Activated naive CD4-positive, alpha-beta T cell treated with anti-CD3 and anti-CD28 coated beads, Interleukin-2, amount 10 ng/mL, durations not matched to agents 5 hours and 36 hours (primary cell): ENCODE results near the gene OTUD3. TPM values are rescaled to one million over a fixed set of nuclear protein-coding genes. Genes with fewer than 3 reads are reported as not detected.

Experiments used
- total RNA-seq, 2 experiments: library from RNA; stranded (reverse); gene quantifications; one replicate each; pipeline ENCODE4 v1.2.3, GENCODE V29; 2021

Gene OTUD3
- total RNA-seq, result 1 to 10 TPM; 8.3 to 9.4 TPM

GRCh38 chr1:19882111-19883071 is at the start of gene OTUD3:
TSS of gene OTUD3 (plus strand) at chr1:19882395. CDS start at chr1:19882514, 119 bp downstream.

GRCh38 chr1:19923137-19923952 is 41.1 kb downstream of the OTUD3 start, which contains the start of gene PLA2G2E:
TSS of gene PLA2G2E (minus strand) at chr1:19923617. CDS start at chr1:19923559, 58 bp downstream.

Other genes starting within 250 kb of the OTUD3 start
- gene NBL1, start 238.1 kb upstream of the OTUD3 start, total RNA-seq, result 10 to 100 TPM; 29.1 to 31.2 TPM
- not detected for gene HTR6, start 217.5 kb upstream of the OTUD3 start, total RNA-seq
- 10 to 100 TPM; 16.8 to 18.9 TPM for gene TMCO4, start 82.5 kb upstream of the OTUD3 start, total RNA-seq
- not detected for gene RNF186, start 67.1 kb upstream of the OTUD3 start, total RNA-seq
- not detected for gene PLA2G2E, start 41.2 kb downstream of the OTUD3 start, total RNA-seq
- not detected for gene PLA2G2A, start 97.2 kb downstream of the OTUD3 start, total RNA-seq
- not detected for gene PLA2G5, start 187.8 kb downstream of the OTUD3 start, total RNA-seq
- not detected for gene PLA2G2D, start 237.1 kb downstream of the OTUD3 start, total RNA-seq